H1 (cell line): ENCODE results near the gene AANAT. TPM values are rescaled to one million over a fixed set of nuclear protein-coding genes. Genes with fewer than 3 reads are reported as not detected.

Experiments used
- CHD7 ChIP-seq: fragments of 300-600 bp; sonication (generic); IDR thresholded peaks from 2 replicates; pipeline ENCODE4 v1.7.1; 2012; ENCODE audit warnings: low read length, moderate library complexity, mild to moderate bottlenecking, inconsistent platforms; ENCODE audit not compliant: insufficient replicate concordance
- SP4 ChIP-seq: IDR thresholded peaks from 2 replicates; pipeline ENCODE4 v1.6.1; 2012; ENCODE audit warnings: low read length, inconsistent platforms
- polyA plus RNA-seq, 7 experiments: library from polyadenylated mRNA; depleted of rRNA in 3 of 7; stranded (reverse) in 5 of 7; unstranded in 2 of 7; fragments of >200 nt in 5 of 7; fragments of 200-250 nt in 2 of 7; gene quantifications; 1 replicate in 5 of 7; 2 replicates in 1 of 7; 4 replicates in 1 of 7; pipeline versions ENCODE4 v1.2.1 to v1.2.3, GENCODE V29; 2011 to 2013; ENCODE audit warnings: missing spikeins in 2 of 7, mixed read lengths in 2 of 7
- total RNA-seq: library from RNA; stranded (reverse); fragmentation: NEBNext Ultra II Directional; extraction: Animal tissue kit (Norgen Biotek cat#: 25700); gene quantifications from 2 replicates; pipeline ENCODE4 v1.2.1, GENCODE V29; 2021

Gene AANAT
- total and polyA plus RNA-seq, 2 of the 8 experiments (the other 6 are each of a cell fraction or from before 2014, with no cell fraction given), result 0.53 TPM; not detected in 1

GRCh38 chr17:76498876-76499251 is 31.5 kb downstream of the AANAT start (continued):
- no peak for TF ChIP-seq CHD7
- no peak for TF ChIP-seq SP4
- TF ChIP-seq, all 59 proteins: peak for 0
